ENCODE data around the gene ACSS3. TPM values are rescaled to one million over a fixed set of nuclear protein-coding genes. Genes with fewer than 3 reads are reported as not detected.

ACSS3 gene
- total and polyA plus RNA-seq, 10 of the 15 experiments (the other 5 are each of a cell fraction or from before 2014, with no cell fraction given) = 0.06 to 0.31 TPM; not detected in 8

GRCh38 chr12:81120961-81121360 lies 43.1 kb downstream of the ACSS3 start:
- DNase-seq (ENCODE audit: low read depth, low spot score) (no peak), ATAC-seq (no peak), FAIRE-seq (no peak)
- 43% methylated on average over 2 of the region's 2 CpGs for WGBS (ENCODE audit: insufficient coverage, insufficient replicate concordance, low lambda C conversion rate, missing lambda C conversion rate)
- Histone ChIP-seq H2AFZ (ENCODE audit: control insufficient read depth, low read depth, low read length) (no peak overlapping the region), H3K4me2 (ENCODE audit: control insufficient read depth, insufficient read depth) (no peak overlapping the region), H3K79me2 (ENCODE audit: control insufficient read depth, insufficient read depth, low read length) (no peaks in the 10 kb centered on the region), H3K9me3 (replicated peaks; ENCODE audit: control insufficient read depth, insufficient read depth, low read length) (no peaks in the 10 kb centered on the region), H3K27ac (ENCODE audit: control insufficient read depth, insufficient read depth) (no peak overlapping the region), H3K36me3 (ENCODE audit: control insufficient read depth in 2 of 2, insufficient read depth in 2 of 2, low read length in 1 of 2) (no peaks in the 10 kb centered on the region), H3K27me3 (replicated peaks in 1 of 2; ENCODE audit: control insufficient read depth in 2 of 2, insufficient read depth in 2 of 2, low read length in 1 of 2) (no peaks in the 10 kb centered on the region), H3K4me3 (no peak overlapping the region), H4K20me1 (ENCODE audit: control insufficient read depth, insufficient read depth) (no peaks in the 10 kb centered on the region), H3K9ac (ENCODE audit: control insufficient read depth, insufficient read depth, low read length) (no peak overlapping the region), H3K4me1 (ENCODE audit: control insufficient read depth, insufficient read depth, low read length) (no peaks in the 10 kb centered on the region)
- SMC1A ChIA-PET (ENCODE audit: uncharacterized antibody, unreplicated experiment) = interaction anchor here (0.9 to 1.0 kb wide), 3 partner anchors 8 to 45 kb away, joined by 3 to 4 read pairs (median 4); no protein-coding TSS in a partner anchor
- no TSS peak for BruUV-seq (replicated peaks)
- CTCF ChIA-PET = interaction anchor here (2.2 kb wide), 1 partner anchor 8 kb away, joined by 11 read pairs; no protein-coding TSS in a partner anchor
- POLR2A ChIA-PET = no interaction called here
- RAD21 ChIA-PET (ENCODE audit: unreplicated experiment) = no interaction called here
- intact Hi-C loops (cut with micrococcal nuclease; ENCODE audit: unreplicated experiment) (no loop called here), in situ Hi-C loops (cut with MboI) (no loop called here)
- TF ChIP-seq SIN3A (IDR thresholded peaks at IDR 0.05; ENCODE audit: low read depth, low read length) (no peak), PML (IDR thresholded peaks at IDR 0.05; ENCODE audit: low read length) (no peak), TCF3 (IDR thresholded peaks at IDR 0.05; ENCODE audit: borderline replicate concordance, insufficient read depth, low read depth, low read length) (no peak), TAF1 (IDR thresholded peaks at IDR 0.05; ENCODE audit: borderline replicate concordance, low read depth, low read length) (no peak), RFX5 (IDR thresholded peaks at IDR 0.05; ENCODE audit: low read depth, low read length) (no peak), HSF1 (IDR thresholded peaks at IDR 0.05; ENCODE audit: low read depth, low read length) (no peak), CHD4 (IDR thresholded peaks at IDR 0.05) (no peak), JUNB (IDR thresholded peaks at IDR 0.05) (no peak), RAD21 (IDR thresholded peaks at IDR 0.05; ENCODE audit: insufficient read depth, low read depth, low read length) (no peak)
- TF ChIP-seq, protein P1, sequence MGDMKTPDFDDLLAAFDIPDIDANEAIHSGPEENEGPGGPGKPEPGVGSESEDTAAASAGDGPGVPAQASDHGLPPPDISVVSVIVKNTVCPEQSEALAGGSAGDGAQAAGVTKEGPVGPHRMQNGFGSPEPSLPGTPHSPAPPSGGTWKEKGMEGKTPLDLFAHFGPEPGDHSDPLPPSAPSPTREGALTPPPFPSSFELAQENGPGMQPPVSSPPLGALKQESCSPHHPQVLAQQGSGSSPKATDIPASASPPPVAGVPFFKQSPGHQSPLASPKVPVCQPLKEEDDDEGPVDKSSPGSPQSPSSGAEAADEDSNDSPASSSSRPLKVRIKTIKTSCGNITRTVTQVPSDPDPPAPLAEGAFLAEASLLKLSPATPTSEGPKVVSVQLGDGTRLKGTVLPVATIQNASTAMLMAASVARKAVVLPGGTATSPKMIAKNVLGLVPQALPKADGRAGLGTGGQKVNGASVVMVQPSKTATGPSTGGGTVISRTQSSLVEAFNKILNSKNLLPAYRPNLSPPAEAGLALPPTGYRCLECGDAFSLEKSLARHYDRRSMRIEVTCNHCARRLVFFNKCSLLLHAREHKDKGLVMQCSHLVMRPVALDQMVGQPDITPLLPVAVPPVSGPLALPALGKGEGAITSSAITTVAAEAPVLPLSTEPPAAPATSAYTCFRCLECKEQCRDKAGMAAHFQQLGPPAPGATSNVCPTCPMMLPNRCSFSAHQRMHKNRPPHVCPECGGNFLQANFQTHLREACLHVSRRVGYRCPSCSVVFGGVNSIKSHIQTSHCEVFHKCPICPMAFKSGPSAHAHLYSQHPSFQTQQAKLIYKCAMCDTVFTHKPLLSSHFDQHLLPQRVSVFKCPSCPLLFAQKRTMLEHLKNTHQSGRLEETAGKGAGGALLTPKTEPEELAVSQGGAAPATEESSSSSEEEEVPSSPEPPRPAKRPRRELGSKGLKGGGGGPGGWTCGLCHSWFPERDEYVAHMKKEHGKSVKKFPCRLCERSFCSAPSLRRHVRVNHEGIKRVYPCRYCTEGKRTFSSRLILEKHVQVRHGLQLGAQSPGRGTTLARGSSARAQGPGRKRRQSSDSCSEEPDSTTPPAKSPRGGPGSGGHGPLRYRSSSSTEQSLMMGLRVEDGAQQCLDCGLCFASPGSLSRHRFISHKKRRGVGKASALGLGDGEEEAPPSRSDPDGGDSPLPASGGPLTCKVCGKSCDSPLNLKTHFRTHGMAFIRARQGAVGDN (IDR thresholded peaks at IDR 0.05) = no peak
